Loucy (cell line): ENCODE results near the gene CLSTN1.

Experiments
- H2AFZ ChIP-seq: fragments of 200-600 bp; sonication (generic); 2 replicates; pipeline ENCODE4 v1.6.0; 2016; ENCODE audit warnings: antibody characterized with exemption, mild to moderate bottlenecking, low read length, moderate library complexity
- H3F3A ChIP-seq: fragments of 200-600 bp; 2 replicates; pipeline ENCODE4 v1.6.0; 2016; ENCODE audit warnings: antibody characterized with exemption, low read depth, mild to moderate bottlenecking
- H3K27me3 ChIP-seq: fragments of 200-600 bp; sonication (generic); 2 replicates; pipeline ENCODE4 v1.6.1; 2014; ENCODE audit warnings: low read length, mild to moderate bottlenecking; ENCODE audit not compliant: insufficient read depth, poor library complexity, severe bottlenecking
- H3K36me3 ChIP-seq: fragments of 200-600 bp; sonication (generic); 2 replicates; pipeline ENCODE4 v1.6.1; 2016; ENCODE audit warnings: low read length; ENCODE audit not compliant: insufficient read depth
- H3K4me1 ChIP-seq: fragments of 200-600 bp; sonication (generic); 2 replicates; pipeline ENCODE4 v1.5.1; 2014; ENCODE audit warnings: low read length, mild to moderate bottlenecking; ENCODE audit not compliant: insufficient read depth, poor library complexity, severe bottlenecking
- H3K4me2 ChIP-seq: fragments of 200-600 bp; sonication (generic); 2 replicates; pipeline ENCODE4 v1.6.0; 2014; ENCODE audit warnings: antibody characterized with exemption, low read length, low read depth, mild to moderate bottlenecking; ENCODE audit not compliant: poor library complexity, severe bottlenecking
- H3K4me3 ChIP-seq: fragments of 200-600 bp; sonication (generic); 2 replicates; pipeline ENCODE4 v1.5.1; 2014; ENCODE audit warnings: low read length, mild to moderate bottlenecking, mixed read lengths; ENCODE audit not compliant: poor library complexity, severe bottlenecking
- H3K79me2 ChIP-seq: fragments of 200-600 bp; sonication (generic); 2 replicates; pipeline ENCODE4 v1.6.1; 2014; ENCODE audit warnings: low read length; ENCODE audit not compliant: insufficient read depth
- H3K9ac ChIP-seq: fragments of 200-600 bp; sonication (generic); 2 replicates; pipeline ENCODE4 v1.6.0; 2014; ENCODE audit warnings: mild to moderate bottlenecking, low read depth, low read length, moderate library complexity; ENCODE audit not compliant: poor library complexity, severe bottlenecking
- H3K9me2 ChIP-seq: fragments of 200-600 bp; sonication (generic); replicated peaks from 2 replicates; pipeline ENCODE4 v1.6.1; 2016; ENCODE audit warnings: low read depth, low read length, mixed read lengths
- H3K9me3 ChIP-seq: fragments of 200-600 bp; sonication (generic); 2 replicates; pipeline ENCODE4 v1.6.1; 2014; ENCODE audit warnings: mild to moderate bottlenecking, antibody characterized with exemption, low read length, low read depth; ENCODE audit not compliant: insufficient read depth
- H4K20me1 ChIP-seq: fragments of 200-600 bp; sonication (generic); 2 replicates; pipeline ENCODE4 v1.6.0; 2014; ENCODE audit warnings: antibody characterized with exemption, low read length, mild to moderate bottlenecking; ENCODE audit not compliant: insufficient read depth, poor library complexity, severe bottlenecking
- CTCF ChIP-seq: fragments of 200-600 bp; sonication (generic); conservative IDR thresholded peaks from 2 replicates; pipeline ENCODE4 v1.5.1; 2014; ENCODE audit warnings: mild to moderate bottlenecking, antibody characterized with exemption, low read length
- EZH2phosphoT487 ChIP-seq: fragments of 200-600 bp; IDR thresholded peaks from 2 replicates; pipeline ENCODE4 v1.6.1; 2018; ENCODE audit warnings: antibody characterized with exemption, mild to moderate bottlenecking, moderate library complexity, borderline replicate concordance

The CLSTN1 gene

GRCh38 chr1:9861360-9861759 lies 37.6 kb upstream of the CLSTN1 start:
- Histone ChIP-seq H3K9ac (no peak overlapping the region), H3K4me1 (no peaks in the 10 kb centered on the region), H3K79me2 (no peaks in the 10 kb centered on the region), H4K20me1 (no peaks in the 10 kb centered on the region), H3K27me3 (no peaks in the 10 kb centered on the region), H2AFZ (no peak overlapping the region), H3F3A (no peaks in the 10 kb centered on the region), H3K4me3 (no peak overlapping the region), H3K9me2 (no peaks in the 10 kb centered on the region), H3K9me3 (no peaks in the 10 kb centered on the region), H3K36me3 (0 out of 2 replicates have a peak, but pooled peaks cover 3% of the 10 kb centered on the region), H3K4me2 (no peak overlapping the region)
- TF ChIP-seq CTCF (no peak), EZH2phosphoT487 (no peak)

- no peaks in the 10 kb centered on the region for H3K9me2 ChIP-seq
Measured at GRCh38 chr1:9860887-9861286, 37.1 kb upstream of the CLSTN1 start.

GRCh38 chr1:9859281-9860014 lies 35.7 kb upstream of the CLSTN1 start:
- TF ChIP-seq CTCF (no peak), EZH2phosphoT487 (no peak)

More at GRCh38 chr1:9860887-9861286, 37.1 kb upstream of the CLSTN1 start:
- Histone ChIP-seq H3K27me3 (no peaks in the 10 kb centered on the region), H3K4me3 (no peak overlapping the region), H3K9ac (no peak overlapping the region), H3K4me2 (no peak overlapping the region), H3K79me2 (no peaks in the 10 kb centered on the region), H3K36me3 (0 out of 2 replicates have a peak, but pooled peaks cover 3% of the 10 kb centered on the region), H4K20me1 (no peaks in the 10 kb centered on the region), H2AFZ (no peak overlapping the region), H3K9me3 (no peaks in the 10 kb centered on the region), H3K4me1 (no peaks in the 10 kb centered on the region), H3F3A (no peaks in the 10 kb centered on the region)
- TF ChIP-seq EZH2phosphoT487 (no peak), CTCF (no peak)

More at GRCh38 chr1:9859281-9860014, 35.7 kb upstream of the CLSTN1 start:
- Histone ChIP-seq H3K79me2 (no peaks in the 10 kb centered on the region), H3K4me1 (no peaks in the 10 kb centered on the region), H3F3A (no peaks in the 10 kb centered on the region), H3K9me3 (no peaks in the 10 kb centered on the region), H3K36me3 (0 out of 2 replicates have a peak, but pooled peaks cover 3% of the 10 kb centered on the region), H3K4me2 (no peak overlapping the region), H2AFZ (no peak overlapping the region), H3K9ac (no peak overlapping the region), H3K27me3 (no peaks in the 10 kb centered on the region), H4K20me1 (no peaks in the 10 kb centered on the region), H3K9me2 (no peaks in the 10 kb centered on the region), H3K4me3 (no peak overlapping the region)
